RCC 7860 (cell line): ENCODE measurements around the gene RNF144A.

Source experiments
- DNase-seq: peaks from one replicate; pipeline ENCODE4 v3.0.0-alpha.2; 2015; ENCODE audit warnings: low spot score
- FAIRE-seq: peaks from 2 replicates; lab custom pipeline; 2012; peaks lifted over from hg19 to GRCh38; lab: Jason Lieb, UNC

Gene RNF144A

GRCh38 chr2:6968319-6969100, 51.3 kb downstream of the RNF144A start:
- no peak for DNase-seq
- no peak for FAIRE-seq

GRCh38 chr2:6970551-6970950, 53.3 kb downstream of the RNF144A start:
- FAIRE-seq, result no peak
- DNase-seq, result no peak

- no peak for DNase-seq
- FAIRE-seq, result no peak
Observed at GRCh38 chr2:6970976-6971480, 53.8 kb downstream of the RNF144A start.

GRCh38 chr2:6971502-6971901, 54.3 kb downstream of the RNF144A start:
- FAIRE-seq, result no peak
- DNase-seq, result no peak

GRCh38 chr2:6972067-6972710, 55.0 kb downstream of the RNF144A start:
- FAIRE-seq (no peak), DNase-seq (no peak)

- FAIRE-seq (no peak), DNase-seq (no peak)
Observed at GRCh38 chr2:6973895-6974545, 56.8 kb downstream of the RNF144A start.

GRCh38 chr2:6975988-6976387, 58.8 kb downstream of the RNF144A start:
- no peak for FAIRE-seq

GRCh38 chr2:6977113-6977741, 60.0 kb downstream of the RNF144A start:
- FAIRE-seq, result no peak
- DNase-seq, result no peak

More at GRCh38 chr2:6975988-6976387, 58.8 kb downstream of the RNF144A start:
- DNase-seq, result peak; percentile 25

GRCh38 chr2:6977786-6978185, 60.6 kb downstream of the RNF144A start:
- no peak for DNase-seq
- FAIRE-seq, result no peak

- FAIRE-seq, result no peak
- no peak for DNase-seq
Observed at GRCh38 chr2:6978991-6979390, 61.8 kb downstream of the RNF144A start.

GRCh38 chr2:6982449-6982848, 65.2 kb downstream of the RNF144A start:
- FAIRE-seq, result no peak
- DNase-seq, result no peak

GRCh38 chr2:6982934-6983589, 65.8 kb downstream of the RNF144A start:
- no peak for DNase-seq
- no peak for FAIRE-seq

GRCh38 chr2:6986301-6986911, 69.2 kb downstream of the RNF144A start:
- no peak for DNase-seq
- no peak for FAIRE-seq

- DNase-seq (no peak), FAIRE-seq (no peak)
Observed at GRCh38 chr2:6986912-6987361, 69.7 kb downstream of the RNF144A start.

GRCh38 chr2:6990871-6991270, 73.7 kb downstream of the RNF144A start:
- FAIRE-seq (no peak), DNase-seq (no peak)

- FAIRE-seq (no peak), DNase-seq (no peak)
Observed at GRCh38 chr2:6992794-6993228, 75.6 kb downstream of the RNF144A start.

- DNase-seq (no peak), FAIRE-seq (no peak)
Observed at GRCh38 chr2:6993229-6993640, 76.0 kb downstream of the RNF144A start.

GRCh38 chr2:6993936-6994335, 76.7 kb downstream of the RNF144A start:
- FAIRE-seq (no peak), DNase-seq (no peak)

GRCh38 chr2:6994536-6995128, 77.4 kb downstream of the RNF144A start:
- DNase-seq (no peak), FAIRE-seq (no peak)
